GM19193 (cell line): ENCODE data around the gene C16orf96.

ENCODE experiments used
- POLR2A ChIP-seq: IDR thresholded peaks from 4 replicates; pipeline ENCODE4 v1.6.1; 2011; ENCODE audit not compliant: insufficient read depth, insufficient read length; ENCODE audit errors: extremely low read depth

C16orf96 gene

DNA sequence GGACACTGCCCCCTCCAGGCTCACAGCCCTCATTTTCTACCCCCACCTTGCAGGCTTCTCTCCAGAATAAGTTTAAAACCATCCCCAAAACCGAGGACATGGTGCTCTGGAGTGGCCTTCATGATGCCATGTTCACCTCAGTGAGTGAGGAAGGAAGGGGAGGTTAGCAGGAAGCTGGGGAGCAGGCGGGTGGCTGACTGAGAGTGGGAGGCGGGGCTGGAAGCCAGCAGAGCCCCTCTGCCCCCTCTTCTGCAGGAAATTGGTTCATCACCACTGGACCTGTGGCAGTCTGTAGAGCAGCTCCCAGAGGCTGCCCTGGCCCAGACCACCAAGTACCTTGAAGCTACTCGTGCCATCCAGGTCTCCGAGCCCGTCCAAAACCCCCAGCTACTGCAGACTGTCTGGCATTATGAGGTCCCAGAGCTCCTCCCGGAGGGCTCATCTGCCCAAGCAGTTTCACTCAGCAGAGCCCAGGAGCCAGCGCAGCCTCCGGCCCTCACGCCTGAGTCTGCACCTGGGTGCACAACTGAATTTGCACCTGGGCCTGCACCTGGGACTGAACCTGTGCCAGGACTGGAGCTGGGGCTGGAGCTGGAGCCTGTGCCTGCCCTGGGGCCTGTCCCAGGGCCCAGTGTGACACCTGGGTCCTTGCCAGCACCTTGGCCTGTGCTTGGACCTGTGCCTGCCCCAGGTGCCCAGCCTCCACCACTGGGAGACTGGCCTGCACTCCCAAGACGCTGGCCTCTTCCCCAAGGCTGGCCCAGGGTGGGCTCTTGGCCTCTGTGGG lies 19.0 kb downstream of the C16orf96 start:
- no peak for TF ChIP-seq POLR2A

DNA sequence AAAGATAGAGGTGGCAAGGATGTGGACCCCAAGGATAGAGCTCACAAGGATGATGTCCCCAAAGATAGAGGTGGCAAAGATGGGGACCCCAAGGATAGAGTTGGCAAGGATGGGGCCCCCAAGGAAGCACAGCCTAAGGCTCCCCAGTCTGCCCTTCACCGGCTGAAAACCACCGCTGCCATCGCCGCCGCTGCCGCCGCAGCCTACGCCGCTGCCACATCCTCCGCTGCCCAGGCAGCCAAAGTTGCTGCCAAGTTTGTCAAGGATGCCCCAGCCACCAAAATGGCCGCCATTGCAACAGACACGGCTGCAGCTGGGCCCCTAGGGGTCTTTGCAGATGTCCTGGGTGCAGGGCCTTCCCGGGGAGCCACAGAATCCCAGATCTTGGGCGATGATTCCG lies 19.9 kb downstream of the C16orf96 start:
- TF ChIP-seq POLR2A, result no peak

DNA sequence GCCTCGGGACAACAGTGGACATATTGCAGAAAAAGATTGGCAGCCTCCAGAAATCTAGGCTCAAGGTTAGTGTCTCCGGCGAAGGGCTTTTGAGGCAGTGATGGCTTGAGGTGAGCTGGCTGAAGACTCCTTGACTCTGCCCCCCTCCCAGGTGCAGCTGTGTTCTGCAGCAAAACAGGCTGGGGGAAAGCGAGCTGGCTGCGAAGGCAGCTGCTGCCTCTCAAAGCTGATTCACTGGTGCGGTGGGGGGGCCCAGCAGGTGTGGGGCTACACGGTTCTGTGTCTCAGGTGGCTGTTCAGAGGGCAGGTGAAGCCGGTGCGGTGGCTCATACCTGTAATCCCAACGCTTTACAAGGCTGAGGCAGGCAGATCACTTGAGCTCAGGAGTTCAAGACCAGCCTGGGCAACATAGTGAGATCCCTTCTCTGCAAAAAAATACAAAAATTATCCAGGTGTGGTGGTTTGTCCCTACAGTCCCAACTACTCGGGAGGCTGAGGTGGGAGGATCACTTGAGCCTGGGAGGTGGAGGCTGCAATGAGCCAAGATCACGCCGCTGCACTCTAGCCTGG lies 22.9 kb downstream of the C16orf96 start:
- TF ChIP-seq POLR2A, result no peak

DNA sequence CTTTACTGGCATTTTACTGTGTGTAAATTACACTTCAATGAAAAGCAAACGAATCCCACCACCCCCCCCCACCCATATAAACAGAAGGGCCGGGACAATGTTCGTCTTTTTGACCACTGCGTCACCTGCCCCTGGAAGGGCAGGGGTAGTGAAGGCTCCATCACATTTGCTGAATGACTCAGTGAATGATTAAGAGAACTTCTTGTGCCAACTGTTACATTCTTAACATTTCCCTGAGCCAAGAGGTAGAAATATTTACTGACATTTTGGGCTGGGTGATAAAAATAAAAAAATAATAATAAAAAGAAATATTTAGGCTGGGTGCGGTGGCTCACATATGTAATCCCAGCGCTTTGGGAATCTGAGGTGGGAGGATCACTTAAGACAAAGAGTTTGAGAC lies 24.1 kb downstream of the C16orf96 start:
- TF ChIP-seq POLR2A, result no peak

DNA sequence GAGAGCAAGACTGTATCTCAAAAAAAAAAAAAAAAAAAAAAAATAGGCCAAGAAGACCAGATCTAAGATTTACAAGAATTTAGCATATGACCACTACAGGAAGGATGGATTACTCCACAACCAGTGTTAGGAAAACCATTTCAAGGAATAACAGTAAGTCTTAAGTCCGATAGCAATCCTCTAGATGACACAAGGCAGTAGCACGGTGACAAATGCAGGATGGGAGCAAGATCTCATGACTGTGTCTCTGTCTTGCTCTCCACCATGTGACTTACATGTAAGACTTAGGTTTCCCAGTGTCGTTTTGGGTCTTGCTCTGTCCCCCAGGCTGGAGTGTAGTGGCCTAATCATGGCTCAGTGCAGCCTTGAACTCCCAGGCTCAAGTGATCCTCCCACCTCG lies 27.8 kb downstream of the C16orf96 start:
- TF ChIP-seq POLR2A, result no peak

DNA sequence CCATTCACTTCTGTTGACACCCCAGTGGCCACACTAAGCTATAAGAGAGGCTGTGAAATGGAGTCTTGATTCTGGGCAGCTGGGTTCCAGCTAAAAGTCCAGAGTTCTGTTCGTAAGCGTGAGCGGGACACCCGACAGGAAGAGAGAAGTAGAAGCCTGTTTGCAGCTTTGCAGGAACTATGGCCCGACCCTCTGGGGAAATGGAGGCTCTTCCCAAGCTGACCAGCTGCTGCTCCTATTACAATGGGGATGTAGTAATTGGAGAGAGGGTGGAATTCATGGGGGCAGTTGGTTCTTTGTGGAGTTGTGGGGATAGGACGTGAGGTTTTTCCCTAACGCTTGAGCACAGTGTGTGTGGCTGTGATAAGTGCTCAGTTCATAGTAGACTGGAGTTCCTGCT lies 30.2 kb downstream of the C16orf96 start:
- TF ChIP-seq POLR2A, result no peak

DNA sequence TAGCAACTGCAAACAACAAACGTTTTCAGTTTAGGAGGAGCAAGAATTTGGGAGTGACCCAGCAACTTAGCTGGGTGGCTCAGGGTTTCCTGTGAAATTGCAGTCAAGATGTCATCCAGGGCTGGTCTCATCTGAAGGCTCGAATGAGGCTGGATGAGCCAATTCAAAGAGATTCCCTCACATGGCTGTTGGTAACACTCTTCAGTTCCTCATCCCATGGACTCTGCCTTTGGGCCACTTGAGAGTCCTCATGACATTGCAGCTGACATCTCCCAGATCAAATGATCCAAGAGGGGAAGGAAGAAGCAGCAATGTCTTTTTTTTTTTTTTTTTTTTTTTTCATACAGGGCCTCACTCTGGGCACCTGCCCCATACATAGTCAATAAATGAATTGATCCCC lies 32.2 kb downstream of the C16orf96 start:
- no peak for TF ChIP-seq POLR2A

DNA sequence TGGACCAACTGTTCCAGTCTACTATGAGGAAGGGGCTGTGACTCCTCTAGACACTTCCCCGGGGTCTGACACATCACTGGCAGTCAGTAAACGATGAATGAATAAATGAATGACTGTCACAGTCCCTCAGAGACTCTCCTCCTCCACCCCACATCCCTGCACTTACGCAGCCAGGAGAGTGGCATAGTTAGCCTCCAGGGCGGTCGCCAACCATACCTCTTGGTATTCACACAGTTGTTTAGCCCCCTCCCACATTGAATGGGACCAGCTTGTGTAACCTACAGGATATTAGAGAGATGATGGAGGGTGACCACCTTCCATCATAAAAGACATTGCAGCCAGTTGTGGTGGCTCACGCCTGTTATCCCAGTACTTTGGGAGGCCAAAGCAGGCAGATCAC lies 32.8 kb downstream of the C16orf96 start:
- TF ChIP-seq POLR2A, result no peak

DNA sequence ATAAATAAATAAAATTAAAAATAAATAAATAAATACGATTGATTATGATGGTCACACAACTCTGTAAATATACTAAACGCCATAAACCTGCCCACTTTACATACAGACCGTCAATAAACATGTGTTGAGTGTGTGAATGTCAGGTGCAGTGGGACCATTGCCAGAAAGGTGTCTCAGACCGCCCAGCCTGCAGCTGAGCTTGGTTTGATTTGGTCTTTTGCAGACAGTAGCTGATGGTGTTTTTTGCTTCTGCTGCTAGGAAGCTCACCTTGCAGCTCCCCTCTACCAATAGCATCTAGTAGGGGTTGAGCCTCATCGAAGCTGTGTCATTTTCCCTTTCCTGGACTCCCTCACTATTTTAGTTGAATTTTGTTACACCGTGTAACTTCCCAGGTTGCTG lies 35.1 kb downstream of the C16orf96 start:
- no peak for TF ChIP-seq POLR2A

DNA sequence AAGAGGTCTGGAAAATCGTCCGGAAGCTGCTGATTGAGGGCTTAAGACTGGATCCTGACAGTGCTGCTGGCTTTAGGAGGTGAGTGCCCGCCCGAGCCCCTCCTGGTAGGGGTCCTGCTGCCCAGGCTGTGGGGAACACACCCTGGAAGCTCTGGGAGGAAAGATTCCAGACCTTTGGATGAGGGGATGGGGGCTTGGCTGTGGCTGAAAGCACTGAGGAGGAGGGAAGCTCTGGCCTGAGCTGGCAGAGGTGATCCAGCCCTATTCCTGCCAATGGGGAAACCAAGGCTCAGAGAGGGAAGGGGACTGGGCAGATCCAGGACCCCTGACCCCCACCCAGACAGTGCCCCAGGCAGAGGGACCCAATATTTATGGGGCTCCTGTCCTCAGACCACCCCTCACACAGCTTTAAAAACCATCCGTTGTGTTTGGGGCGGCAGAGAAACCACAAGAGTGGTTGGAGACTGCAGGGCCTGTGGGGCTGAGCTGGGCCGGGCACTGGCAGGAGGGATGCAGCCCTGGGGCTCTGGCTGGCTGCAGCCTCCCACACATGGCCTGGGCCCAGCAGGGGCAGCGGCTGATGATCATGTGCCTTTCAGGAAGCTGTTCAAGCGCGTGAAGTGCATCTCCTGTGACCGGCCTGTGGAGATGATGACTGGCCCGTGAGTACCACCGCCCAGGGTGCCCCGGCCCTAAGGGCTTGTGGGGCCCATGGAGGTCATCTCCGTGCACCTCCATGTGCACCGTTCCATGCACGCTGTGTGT lies 35.7 kb downstream of the C16orf96 start:
- TF ChIP-seq POLR2A, result no peak

DNA sequence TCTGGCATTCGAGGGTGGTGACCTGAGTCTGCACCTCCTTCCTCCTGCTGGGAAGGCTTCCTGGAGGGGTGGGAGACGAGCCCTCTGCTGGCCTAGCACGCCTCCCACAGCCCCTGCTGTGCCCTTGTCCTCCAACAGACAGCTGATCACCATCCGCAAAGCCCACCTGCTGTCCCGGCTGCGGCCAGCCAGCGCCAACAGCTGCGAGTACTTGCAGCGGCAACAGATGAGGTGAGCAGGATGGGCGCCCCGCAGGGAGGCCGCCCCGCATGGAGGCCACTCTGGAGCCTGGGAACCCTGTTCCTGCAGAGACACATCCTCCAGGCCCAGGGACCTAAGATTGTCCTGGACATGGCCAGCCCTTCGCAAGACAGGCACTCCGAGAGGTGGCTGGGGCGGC lies 36.9 kb downstream of the C16orf96 start:
- TF ChIP-seq POLR2A, result no peak

DNA sequence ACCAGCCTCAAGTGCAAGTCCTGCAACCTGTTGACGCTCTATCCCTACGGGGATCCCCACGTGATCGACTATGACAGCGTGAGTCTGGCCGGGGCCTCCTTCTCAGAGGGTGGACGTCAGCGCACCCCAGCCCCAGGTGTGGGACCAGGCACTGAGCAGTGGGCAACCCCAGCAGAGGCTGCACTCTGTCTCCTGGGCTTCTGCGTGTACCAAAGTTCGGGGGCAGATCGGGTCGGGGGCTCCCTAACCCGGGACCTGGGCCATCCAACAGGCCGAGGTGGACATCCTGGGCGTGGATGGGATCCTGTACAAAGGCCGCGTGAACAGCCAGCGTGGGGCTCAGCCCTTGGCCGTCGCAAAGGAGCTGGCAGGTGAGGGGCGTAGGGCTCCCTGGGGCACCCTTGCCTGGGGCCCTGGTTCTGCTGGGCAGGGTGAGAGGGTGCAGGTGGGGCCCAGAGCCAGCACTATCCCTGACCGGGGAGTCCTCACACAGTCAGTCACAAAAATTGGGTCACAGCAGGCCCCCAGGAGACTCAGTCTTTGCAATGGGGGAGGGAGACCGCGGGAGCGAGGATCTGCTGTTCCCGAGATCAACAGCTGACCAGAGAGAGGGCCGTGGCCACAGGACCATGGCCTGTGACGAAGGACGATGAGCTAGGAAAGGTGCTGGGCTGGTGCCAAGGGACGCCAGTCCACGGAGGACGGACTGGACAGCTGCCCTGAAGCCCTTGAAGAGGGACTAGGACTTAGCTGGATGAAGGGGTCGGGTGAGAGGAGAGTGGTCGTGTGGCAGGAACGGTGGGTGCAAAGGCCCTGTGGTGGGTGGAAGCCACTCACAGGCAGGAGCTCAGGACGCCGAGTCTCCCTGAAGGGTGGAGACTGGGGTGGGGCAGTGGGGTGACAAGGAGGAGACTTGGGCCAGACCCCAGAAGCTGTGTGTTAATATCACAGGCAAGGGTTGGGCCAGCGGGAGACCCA lies 38.6 kb downstream of the C16orf96 start:
- TF ChIP-seq POLR2A, result no peak

DNA sequence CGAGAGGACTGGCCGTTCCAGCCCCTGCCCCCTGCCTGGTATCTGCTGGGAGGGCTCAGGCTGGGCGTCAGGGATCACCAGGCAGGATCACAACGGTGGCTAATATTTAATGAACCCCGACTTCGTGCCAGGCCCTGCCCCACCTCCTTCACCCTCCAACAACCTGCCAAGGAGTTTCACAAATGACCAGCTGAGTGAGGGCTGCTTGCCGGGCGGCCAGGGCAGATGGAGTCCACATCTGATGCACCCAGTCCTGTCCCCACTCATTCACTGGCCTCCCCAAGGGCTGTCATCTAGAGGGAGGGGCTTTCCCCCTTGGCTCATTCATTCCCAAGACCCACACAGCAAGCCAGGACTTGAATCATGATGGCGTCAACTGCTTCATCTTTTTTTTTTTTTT lies 41.0 kb downstream of the C16orf96 start:
- no peak for TF ChIP-seq POLR2A

DNA sequence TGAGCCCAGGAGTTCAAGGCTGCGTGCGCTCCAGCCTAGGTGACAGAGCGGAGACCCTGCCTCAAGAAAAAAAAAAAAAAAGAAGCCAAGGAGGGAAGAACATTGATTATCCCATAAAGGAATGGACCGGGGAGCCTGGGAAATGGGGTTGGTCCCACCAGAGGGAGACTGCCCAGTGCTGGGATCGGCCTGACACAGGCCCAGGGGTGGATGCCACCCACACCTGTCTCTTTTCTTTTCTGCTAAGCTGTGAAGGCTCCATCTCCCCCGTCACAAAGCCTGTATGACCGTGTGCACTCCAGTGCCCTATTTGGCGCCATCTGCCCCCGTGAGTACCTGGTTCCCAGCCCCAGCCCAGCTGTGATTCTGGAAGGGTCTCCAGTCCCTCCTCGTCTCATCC lies 42.9 kb downstream of the C16orf96 start:
- TF ChIP-seq POLR2A, result no peak

DNA sequence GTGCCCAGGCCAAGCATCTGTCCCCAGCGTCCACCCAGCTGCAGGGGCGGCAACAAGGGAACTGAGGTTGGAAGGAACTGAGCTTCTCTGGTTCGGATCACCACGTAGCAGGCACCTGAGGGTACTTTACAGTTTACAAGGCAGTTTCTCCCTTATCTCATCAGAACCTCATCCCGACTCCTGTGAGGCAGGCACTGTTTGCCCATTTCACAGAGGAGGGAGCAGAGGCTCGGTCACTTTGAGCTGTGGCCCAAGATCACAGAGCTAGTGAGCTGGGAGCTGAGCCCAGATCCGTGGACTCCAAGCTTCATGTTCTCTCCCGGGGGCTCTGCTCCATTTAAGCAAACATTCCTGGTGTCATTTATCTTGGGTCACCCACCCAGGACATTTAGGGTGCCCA lies 43.4 kb downstream of the C16orf96 start:
- TF ChIP-seq POLR2A, result no peak
